MM.1S (cell line): ENCODE data around the gene EPN1.

ENCODE experiments used
- EZH2 ChIP-seq: fragments of 300-600 bp; sonication (generic); optimal IDR thresholded peaks from 2 replicates; pipeline ENCODE3; 2017; ENCODE audit warnings: low read depth, mild to moderate bottlenecking, antibody characterized with exemption, low read length, mixed read lengths
- EZH2phosphoT487 ChIP-seq: fragments of 300-600 bp; sonication (generic); IDR thresholded peaks from 2 replicates; pipeline ENCODE4 v1.6.1; 2018; ENCODE audit warnings: antibody characterized with exemption, low read length
- TF ChIP-seq, protein P1 (sequence below): fragments of 300-600 bp; sonication (generic); IDR thresholded peaks from 2 replicates; pipeline ENCODE4 v1.5.1; 2016; ENCODE audit warnings: antibody characterized with exemption, low read length, mixed read lengths

- TF ChIP-seq, protein P1, sequence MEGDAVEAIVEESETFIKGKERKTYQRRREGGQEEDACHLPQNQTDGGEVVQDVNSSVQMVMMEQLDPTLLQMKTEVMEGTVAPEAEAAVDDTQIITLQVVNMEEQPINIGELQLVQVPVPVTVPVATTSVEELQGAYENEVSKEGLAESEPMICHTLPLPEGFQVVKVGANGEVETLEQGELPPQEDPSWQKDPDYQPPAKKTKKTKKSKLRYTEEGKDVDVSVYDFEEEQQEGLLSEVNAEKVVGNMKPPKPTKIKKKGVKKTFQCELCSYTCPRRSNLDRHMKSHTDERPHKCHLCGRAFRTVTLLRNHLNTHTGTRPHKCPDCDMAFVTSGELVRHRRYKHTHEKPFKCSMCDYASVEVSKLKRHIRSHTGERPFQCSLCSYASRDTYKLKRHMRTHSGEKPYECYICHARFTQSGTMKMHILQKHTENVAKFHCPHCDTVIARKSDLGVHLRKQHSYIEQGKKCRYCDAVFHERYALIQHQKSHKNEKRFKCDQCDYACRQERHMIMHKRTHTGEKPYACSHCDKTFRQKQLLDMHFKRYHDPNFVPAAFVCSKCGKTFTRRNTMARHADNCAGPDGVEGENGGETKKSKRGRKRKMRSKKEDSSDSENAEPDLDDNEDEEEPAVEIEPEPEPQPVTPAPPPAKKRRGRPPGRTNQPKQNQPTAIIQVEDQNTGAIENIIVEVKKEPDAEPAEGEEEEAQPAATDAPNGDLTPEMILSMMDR: no peak
- TF ChIP-seq EZH2 (no peak), EZH2phosphoT487 (no peak)
These were observed 7.5 kb upstream of the EPN1 start for GRCh38 chr19:55667511-55667910.
